H1 (cell line): ENCODE data around the gene CLIP3.

Experiments
- CBX5 ChIP-seq: fragments of 300-800, 300-1000 bp; sonication (generic); IDR thresholded peaks from 2 replicates; pipeline ENCODE4 v1.7.1; 2016; ENCODE audit warnings: antibody characterized with exemption, low read length, low read depth
- CHD1 ChIP-seq: IDR thresholded peaks from 2 replicates; pipeline ENCODE4 v1.6.1; 2012; ENCODE audit warnings: low read depth, low read length, improper control_type of control experiment
- EP300 ChIP-seq, 2 experiments: IDR thresholded peaks; 1 replicate in 1 of 2; 2 replicates in 1 of 2; pipeline ENCODE4 v1.6.1; 2011 to 2012; ENCODE audit warnings: low read depth in 2 of 2, low read length in 2 of 2, mild to moderate bottlenecking in 2 of 2, borderline replicate concordance in 1 of 2, inconsistent platforms in 1 of 2, moderate library complexity in 1 of 2
- GABPA ChIP-seq: IDR thresholded peaks from 2 replicates; pipeline ENCODE4 v1.6.1; 2011; ENCODE audit warnings: mild to moderate bottlenecking, low read length, moderate library complexity, borderline replicate concordance; ENCODE audit not compliant: insufficient read depth
- HDAC6 ChIP-seq: IDR thresholded peaks from one replicate; pipeline ENCODE4 v1.7.1; 2012; ENCODE audit warnings: low read depth, mild to moderate bottlenecking, inconsistent platforms, low read length, moderate library complexity
- POLR2A ChIP-seq, 2 experiments: IDR thresholded peaks; 1 replicate in 1 of 2; 2 replicates in 1 of 2; pipeline ENCODE4 v1.6.1; 2011; ENCODE audit warnings: low read depth in 2 of 2, low read length in 2 of 2, mild to moderate bottlenecking in 2 of 2; ENCODE audit errors: control extremely low read depth in 1 of 2
- POLR2AphosphoS5 ChIP-seq: IDR thresholded peaks from 2 replicates; pipeline ENCODE4 v1.6.1; 2011; ENCODE audit warnings: low read depth, low read length
- RFX5 ChIP-seq: IDR thresholded peaks from 2 replicates; pipeline ENCODE4 v1.6.1; 2011; ENCODE audit warnings: low read depth, low read length, improper control_type of control experiment, borderline replicate concordance
- SP1 ChIP-seq: IDR thresholded peaks from 2 replicates; pipeline ENCODE4 v1.6.1; 2011; ENCODE audit warnings: low read depth, low read length
- TBP ChIP-seq: IDR thresholded peaks from 2 replicates; pipeline ENCODE4 v1.6.1; 2011; ENCODE audit warnings: low read depth, low read length, improper control_type of control experiment
- TF ChIP-seq, protein P1 (sequence below), 3 experiments: IDR thresholded peaks; 1 replicate in 2 of 3; 2 replicates in 1 of 3; pipeline versions ENCODE4 v1.5.1 to v1.6.1; 2011; ENCODE audit warnings: low read length in 3 of 3, mild to moderate bottlenecking in 3 of 3, inconsistent platforms in 2 of 3, low read depth in 1 of 3, moderate library complexity in 1 of 3; ENCODE audit not compliant: insufficient read depth in 1 of 3; ENCODE audit errors: control extremely low read depth in 1 of 3
- TF ChIP-seq, protein P2 (sequence below): IDR thresholded peaks from 2 replicates; pipeline ENCODE4 v1.6.1; 2011; ENCODE audit warnings: low read length, improper control_type of control experiment

DNA sequence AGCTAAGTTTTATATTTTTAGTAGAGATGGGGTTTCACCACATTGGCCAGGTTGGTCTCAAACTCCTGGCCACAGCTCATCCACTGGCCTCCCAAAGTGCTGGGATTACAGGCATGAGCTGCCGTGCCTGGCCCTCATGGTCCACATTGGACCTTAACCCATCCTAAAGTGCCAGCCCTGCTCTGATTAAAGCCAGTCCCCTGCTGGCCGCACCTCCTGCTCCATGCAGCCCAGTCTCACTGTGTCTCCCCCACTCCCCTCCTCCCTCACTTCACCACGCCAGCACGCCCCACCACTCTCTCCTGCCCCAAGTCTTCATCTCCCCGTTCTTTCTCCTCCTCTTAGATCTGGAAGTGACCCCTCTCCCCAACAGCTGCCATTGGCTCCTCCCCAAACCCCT, 54.4 kb downstream of the CLIP3 start:
- TF ChIP-seq HDAC6 = no peak
- TF ChIP-seq, protein P1, sequence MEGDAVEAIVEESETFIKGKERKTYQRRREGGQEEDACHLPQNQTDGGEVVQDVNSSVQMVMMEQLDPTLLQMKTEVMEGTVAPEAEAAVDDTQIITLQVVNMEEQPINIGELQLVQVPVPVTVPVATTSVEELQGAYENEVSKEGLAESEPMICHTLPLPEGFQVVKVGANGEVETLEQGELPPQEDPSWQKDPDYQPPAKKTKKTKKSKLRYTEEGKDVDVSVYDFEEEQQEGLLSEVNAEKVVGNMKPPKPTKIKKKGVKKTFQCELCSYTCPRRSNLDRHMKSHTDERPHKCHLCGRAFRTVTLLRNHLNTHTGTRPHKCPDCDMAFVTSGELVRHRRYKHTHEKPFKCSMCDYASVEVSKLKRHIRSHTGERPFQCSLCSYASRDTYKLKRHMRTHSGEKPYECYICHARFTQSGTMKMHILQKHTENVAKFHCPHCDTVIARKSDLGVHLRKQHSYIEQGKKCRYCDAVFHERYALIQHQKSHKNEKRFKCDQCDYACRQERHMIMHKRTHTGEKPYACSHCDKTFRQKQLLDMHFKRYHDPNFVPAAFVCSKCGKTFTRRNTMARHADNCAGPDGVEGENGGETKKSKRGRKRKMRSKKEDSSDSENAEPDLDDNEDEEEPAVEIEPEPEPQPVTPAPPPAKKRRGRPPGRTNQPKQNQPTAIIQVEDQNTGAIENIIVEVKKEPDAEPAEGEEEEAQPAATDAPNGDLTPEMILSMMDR (IDR thresholded peaks at IDR 0.05; ENCODE audit: control extremely low read depth in 1 of 3, insufficient read depth in 1 of 3, low read depth in 1 of 3, low read length in 3 of 3) = no peak
- TF ChIP-seq CBX5 = no peak
- no peak for TF ChIP-seq POLR2A (IDR thresholded peaks at IDR 0.05; ENCODE audit: control extremely low read depth in 1 of 2, low read depth in 2 of 2, low read length in 2 of 2)
- TF ChIP-seq EP300 (IDR thresholded peaks at IDR 0.05; ENCODE audit: borderline replicate concordance in 1 of 2, low read depth in 2 of 2, low read length in 2 of 2) = no peak
- TF ChIP-seq TBP = no peak
- TF ChIP-seq GABPA = no peak
- TF ChIP-seq, protein P2, sequence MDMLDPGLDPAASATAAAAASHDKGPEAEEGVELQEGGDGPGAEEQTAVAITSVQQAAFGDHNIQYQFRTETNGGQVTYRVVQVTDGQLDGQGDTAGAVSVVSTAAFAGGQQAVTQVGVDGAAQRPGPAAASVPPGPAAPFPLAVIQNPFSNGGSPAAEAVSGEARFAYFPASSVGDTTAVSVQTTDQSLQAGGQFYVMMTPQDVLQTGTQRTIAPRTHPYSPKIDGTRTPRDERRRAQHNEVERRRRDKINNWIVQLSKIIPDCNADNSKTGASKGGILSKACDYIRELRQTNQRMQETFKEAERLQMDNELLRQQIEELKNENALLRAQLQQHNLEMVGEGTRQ = no peak
- TF ChIP-seq CHD1 = no peak
- no peak for TF ChIP-seq SP1
- TF ChIP-seq POLR2AphosphoS5 = no peak
- TF ChIP-seq RFX5 = no peak
